Activated T-cell treated with anti-CD3 and anti-CD28 coated beads for 48 hours (primary cell): ENCODE measurements around the gene CEMP1.
"Not testable (repeated sequence)": the region's sequence is repeated elsewhere in the genome, so short reads cannot be mapped to it uniquely, and the experiment has no call there.

Experiments used
- DNase-seq: peaks from one replicate; pipeline ENCODE4 v3.0.0-alpha.2; 2020; ENCODE audit warnings: low read depth

Gene CEMP1

DNA sequence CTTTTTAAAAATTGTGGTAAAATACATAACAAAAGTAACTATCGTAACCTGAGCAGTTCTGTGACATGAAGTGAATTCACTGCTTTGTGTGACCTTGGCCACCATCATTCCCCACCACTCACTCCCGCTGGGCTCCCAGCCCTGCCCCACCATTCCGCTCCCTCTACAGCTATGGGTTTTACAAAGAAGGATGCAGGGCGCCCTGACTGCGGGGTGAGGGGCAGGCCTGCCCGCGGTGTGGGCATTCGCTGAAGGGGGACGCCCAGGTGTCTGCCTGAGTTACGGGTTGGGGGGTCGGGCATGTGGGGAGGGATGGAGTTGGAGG lies at the start of gene CEMP1:
Gene CEMP1, minus strand, starts transcription at position 38 of the 325 bp plus-strand sequence. CDS start 335 bp downstream, outside the sequence.
- no peak for DNase-seq

DNA sequence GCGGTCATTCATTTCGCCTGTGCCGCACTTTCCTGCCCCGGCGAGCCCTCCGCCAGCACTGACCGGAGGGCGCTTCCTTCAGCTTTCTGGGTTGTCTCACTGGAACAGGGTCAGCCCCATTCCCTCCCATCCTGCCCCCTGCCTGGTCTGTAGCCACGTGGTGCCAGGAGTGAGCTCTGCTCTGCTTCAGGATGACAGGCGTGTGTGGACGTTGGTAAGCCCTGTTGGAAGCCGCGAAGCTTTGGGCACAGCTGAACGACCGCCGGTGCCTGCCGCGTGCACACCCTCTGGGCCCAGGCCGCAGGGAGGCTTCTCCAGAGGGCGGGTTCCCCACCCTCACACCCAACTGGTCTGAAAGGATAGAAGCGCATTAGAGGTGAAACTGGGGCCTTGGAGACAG lies 49.6 kb upstream of the CEMP1 start:
- not testable (repeated sequence) for DNase-seq

DNA sequence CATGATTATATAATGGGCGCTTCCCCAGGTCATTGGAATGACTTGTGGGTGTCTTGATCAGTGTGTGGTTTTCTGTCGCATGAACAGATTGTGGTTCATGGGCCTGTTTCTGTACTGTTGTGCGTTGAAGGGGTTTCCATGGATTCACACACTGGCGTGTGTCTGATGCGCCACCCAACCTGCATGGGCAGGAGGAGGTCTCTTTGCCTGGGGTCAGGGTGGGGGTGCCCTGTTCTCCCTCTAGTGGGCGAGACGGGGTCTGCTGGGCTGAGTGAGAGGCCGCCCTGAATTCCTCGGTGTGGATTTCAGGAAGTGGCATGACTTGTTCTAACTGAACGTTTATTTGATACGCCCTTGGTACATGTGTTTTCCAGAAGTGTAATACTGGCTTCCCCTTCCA lies 48.9 kb upstream of the CEMP1 start:
- DNase-seq: not testable (repeated sequence)

DNA sequence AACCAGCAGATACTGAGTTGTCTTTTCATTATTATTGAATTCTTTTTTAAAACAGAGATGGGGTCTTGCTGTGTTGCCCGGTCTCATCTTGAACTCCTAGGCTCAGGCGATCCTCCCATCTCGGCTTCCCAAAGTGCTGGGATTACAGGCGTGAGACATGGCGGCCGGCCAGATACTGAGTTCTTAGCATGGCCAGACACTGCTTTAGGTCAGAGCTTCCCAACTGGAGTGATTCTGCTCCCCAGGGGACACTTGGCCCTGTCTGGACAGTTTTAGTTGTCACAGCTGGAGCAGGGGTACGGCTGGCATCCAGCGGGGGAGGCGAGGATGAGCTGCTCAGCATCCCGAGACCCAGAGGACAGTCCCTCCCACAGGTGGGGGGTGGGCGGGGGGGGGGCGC lies 47.7 kb upstream of the CEMP1 start:
- not testable (repeated sequence) for DNase-seq

DNA sequence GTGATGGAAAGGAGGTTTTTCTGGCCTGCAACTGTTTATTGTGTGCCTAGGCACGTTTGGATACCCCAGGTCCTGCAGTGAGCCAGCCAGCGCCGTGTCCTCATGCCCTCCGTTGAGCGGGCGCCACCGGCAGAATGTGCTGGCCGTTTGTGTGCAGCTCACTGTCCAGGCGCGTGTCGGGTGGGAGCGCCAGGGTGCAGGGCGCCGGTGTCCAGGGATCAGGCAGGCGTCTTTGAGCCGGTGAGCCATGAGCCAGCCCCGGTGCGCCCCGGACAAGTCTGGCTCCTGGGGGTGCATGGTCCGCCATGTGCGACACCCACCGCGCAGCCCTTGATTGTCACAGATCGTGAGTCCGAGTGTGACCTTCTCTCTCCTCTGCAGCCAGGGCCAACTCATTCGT lies 45.8 kb upstream of the CEMP1 start:
- not testable (repeated sequence) for DNase-seq

- not testable (repeated sequence) for DNase-seq
Observed at GRCh38 chr16:2575839-2576238, 44.6 kb upstream of the CEMP1 start.

GRCh38 chr16:2572704-2573103 lies 41.5 kb upstream of the CEMP1 start:
- DNase-seq: not testable (repeated sequence)

GRCh38 chr16:2568573-2568972 lies 37.4 kb upstream of the CEMP1 start:
- not testable (repeated sequence) for DNase-seq

DNA sequence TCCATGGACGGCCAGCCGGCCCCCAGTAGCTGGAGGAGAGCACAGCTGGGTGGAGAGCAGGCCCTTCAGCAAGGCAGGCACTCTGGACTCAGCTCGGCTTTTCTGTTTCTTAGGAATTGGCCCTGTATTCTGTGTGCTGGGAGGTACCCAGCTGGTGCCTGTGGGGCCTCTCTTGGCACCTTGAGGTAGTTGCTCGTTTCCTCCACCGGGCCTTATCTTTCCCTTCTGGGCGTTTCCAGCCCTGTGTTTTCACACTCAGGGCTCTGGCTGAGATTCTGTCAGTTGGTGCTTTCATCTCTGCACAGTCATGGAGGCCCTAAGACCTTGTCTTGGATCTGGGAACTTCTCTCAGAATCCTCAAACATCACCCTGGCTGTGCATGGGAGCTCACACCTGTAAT lies 36.3 kb upstream of the CEMP1 start:
- DNase-seq: not testable (repeated sequence)

GRCh38 chr16:2560798-2561133 lies 29.6 kb upstream of the CEMP1 start:
- peak; percentile 63 for DNase-seq

DNA sequence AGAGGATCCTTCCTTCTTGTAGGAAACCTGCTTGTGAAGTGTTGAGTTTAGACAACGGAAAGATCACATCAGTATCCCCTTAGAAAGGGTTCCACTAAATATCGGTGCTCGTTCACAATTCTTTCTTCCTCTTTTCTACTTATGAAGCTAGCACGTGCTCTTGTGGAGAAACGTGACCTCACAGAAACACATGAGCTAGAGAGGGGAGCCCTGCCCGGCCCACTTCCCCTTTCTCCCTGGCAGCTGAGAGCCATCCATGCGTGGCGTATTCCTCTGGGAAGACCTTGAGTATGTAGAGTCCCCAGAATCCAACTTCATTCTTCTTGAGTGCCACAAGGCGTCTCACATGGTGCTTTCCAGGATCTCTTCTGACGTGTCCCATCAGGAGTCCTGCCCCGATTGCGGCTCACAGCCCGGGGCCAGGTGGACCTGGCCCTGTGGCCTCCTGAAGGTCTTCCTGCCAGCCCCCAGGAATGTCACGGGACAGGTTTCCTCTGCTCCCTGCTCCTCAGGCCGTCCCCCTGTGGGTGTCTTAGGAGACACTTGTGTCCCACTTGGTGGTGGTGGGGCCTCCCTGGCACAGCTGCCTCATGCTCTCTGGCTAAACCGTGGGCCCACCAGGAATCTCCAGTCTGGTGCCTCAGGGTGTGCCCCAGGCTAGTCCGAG lies 29.1 kb upstream of the CEMP1 start:
- not testable (repeated sequence) for DNase-seq

DNA sequence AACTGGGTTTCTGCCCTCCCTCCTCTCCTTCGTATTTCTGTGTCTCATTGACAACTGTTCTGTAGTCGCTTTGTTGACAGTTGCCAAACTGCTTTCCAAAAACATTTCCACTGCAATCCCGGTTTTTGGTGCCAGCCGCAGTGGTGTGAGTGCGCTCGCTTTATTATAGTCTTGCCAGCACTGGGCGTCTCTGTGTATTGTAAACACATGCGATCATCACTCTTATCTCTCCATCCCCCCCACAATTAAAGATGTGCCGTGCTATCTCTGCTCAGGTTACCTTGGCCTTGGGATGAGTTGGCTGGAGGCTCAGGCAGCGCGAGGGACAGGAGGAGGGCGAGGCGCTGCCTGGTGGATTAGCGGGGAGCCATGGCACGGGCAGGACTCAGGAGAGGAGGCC lies 25.9 kb upstream of the CEMP1 start:
- not testable (repeated sequence) for DNase-seq

DNA sequence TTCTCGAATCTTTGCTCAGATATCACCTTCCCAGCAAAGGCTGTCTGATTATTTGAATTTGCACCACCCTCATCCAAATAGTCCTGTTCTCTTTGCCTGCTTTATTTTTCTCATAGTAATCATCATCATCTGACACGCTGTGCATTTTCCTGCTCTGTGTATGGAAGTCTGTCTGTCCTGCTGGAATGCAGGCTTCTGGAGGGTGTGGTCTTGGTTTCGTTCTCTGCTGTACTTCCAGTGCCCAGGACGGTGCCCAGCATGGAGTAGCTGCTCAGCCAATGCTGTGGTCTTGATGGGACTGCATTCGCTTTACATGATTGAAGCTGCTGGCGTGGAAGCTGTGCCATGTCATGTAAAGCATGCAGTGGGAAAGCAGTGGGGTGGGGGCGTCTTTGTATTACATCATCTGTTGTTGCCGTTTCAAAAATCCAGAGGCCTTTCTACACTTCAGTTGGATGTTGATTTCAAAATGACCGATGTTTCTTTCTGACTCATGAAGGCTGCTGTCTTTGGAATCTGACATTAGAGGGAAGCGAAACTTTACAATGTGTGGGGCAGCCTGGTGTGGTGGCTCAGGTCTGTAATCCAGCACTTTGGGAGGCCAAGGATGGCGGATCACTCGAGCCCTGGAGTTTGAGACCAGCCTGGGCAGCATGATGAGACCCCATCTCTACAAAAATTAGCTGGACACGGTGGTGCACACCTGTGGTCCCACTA lies 23.7 kb upstream of the CEMP1 start:
- DNase-seq: not testable (repeated sequence)

DNA sequence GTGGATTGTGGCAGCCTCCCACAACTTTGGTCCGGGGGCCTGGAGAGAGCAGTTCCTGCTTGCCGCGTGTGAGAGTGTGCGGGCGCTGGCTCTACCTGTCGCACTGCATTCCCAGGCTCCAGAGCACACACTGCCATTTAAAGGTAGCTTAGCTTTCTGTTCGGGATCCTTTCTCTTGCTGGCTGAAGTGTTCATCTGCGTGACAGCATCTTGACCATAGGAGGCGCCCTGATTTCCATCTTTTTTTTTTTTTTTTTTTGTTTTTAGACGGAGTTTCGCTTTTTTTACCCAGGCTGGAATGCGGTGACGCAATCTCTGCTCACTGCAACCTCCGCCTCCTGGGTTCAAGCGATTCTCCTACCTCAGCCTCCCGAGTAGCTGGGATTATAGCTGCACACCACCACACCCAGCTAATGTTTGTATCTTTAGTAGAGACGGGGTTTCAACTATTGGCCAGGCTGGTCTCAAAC lies 20.2 kb upstream of the CEMP1 start:
- not testable (repeated sequence) for DNase-seq

- DNase-seq: not testable (repeated sequence)
Observed at GRCh38 chr16:2550283-2550878, 19.2 kb upstream of the CEMP1 start.

- not testable (repeated sequence) for DNase-seq
Observed at GRCh38 chr16:2543771-2544170, 12.6 kb upstream of the CEMP1 start.

GRCh38 chr16:2541409-2541808 lies 10.2 kb upstream of the CEMP1 start:
- not testable (repeated sequence) for DNase-seq

DNA sequence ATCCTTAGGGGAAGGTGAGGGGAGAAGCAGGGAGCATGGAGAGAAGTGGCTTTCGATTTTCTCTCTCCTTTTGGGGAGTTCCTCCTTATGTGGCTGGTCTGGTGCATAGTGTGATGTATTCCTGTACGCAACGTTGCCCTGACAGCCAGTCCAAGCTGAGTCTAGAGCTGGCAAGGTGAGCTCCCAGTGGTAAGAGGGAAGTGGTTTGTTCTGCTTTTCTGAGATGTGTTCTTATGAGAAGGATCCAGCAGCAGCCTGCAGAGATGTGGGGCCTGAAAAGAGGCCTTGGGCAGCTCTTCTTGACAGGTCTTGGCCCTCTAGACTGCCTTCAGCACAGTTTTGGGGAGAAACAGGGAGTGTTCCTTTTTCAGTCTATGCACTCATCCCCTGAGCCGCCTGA lies 9.7 kb upstream of the CEMP1 start:
- not testable (repeated sequence) for DNase-seq

- DNase-seq: not testable (repeated sequence)
Observed at GRCh38 chr16:2539845-2540458, 8.7 kb upstream of the CEMP1 start.

DNA sequence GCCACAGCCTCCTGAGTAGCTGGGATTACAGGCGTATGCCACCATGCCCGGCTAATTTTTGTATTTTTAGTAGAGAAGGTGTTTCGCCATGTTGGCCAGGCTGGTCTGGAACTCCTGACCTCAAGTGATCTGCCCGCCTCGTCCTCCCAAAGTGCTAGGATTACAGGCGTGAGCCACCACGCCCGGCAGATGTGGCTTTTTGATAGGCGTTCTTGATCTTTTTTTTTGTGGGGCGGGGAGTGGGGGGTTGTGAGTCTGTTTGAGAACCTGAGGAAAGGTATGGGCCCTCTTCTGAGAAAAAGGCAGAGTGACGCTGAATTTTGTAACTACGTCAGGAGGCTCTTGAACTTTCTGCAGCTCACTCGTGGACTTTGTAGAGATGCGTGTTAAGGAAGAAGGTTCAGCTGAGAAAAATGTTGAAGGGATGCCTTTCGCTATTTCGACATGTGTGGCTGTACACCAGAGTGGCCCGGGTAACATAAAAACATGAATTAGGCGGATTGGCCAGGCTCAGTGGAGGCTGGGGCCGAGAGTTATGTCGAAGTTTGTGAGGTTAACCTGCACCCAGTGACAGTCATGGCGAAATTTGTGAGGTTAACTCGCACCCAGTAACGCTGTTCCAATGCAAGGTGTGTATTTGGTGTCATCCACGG lies 8.1 kb upstream of the CEMP1 start:
- DNase-seq: not testable (repeated sequence)

GRCh38 chr16:2537451-2538379 lies 6.5 kb upstream of the CEMP1 start, which contains the start of gene PDPK1:
Gene PDPK1, plus strand, starts transcription at chr16:2538021. Its CDS starts 92 bp downstream, at chr16:2538113.
- DNase-seq: peak; percentile 96
